HCT116 (cell line): ENCODE data around the gene PIEZO2. TPM values are rescaled to one million over a fixed set of nuclear protein-coding genes. Genes with fewer than 3 reads are reported as not detected.

Experiments
- ATAC-seq: fragments of 200-7000 bp; cut with Tn5 transposase; 2 replicates; pipeline ENCODE4 v1.9.1; 2020; ENCODE audit warnings: mild to moderate bottlenecking, moderate library complexity
- BruUV-seq: library from RNA; stranded (reverse); fragments of 400-500 nt; replicated peaks from 2 replicates; lab custom pipeline; 2021; lab: Mats Ljungman, UMichigan
- CTCF ChIA-PET: fragments of 300-600 bp; sonication (Branson Sonifier 250); formaldehyde crosslinking; loops from one replicate; lab custom pipeline; 2021; ENCODE audit warnings: antibody characterized with exemption; lab: Charles Lee
- POLR2A ChIA-PET: fragments of 300-600, 350-600 bp; sonication (Branson Sonifier 250); formaldehyde crosslinking; loops from one replicate; lab custom pipeline; 2021; ENCODE audit warnings: antibody characterized with exemption; lab: Charles Lee
- RAD21 ChIA-PET, 2 experiments: fragments of 300-600 bp; sonication (Branson Sonifier 250); formaldehyde crosslinking; loops; one replicate each; lab custom pipeline; 2023; ENCODE audit warnings: low total read pairs in 2 of 2; ENCODE audit not compliant: uncharacterized antibody in 2 of 2, unreplicated experiment in 2 of 2, low non-redundant PET in 1 of 2; lab: Charles Lee
- DNase-seq: peaks from one replicate; pipeline ENCODE4 v3.0.0-alpha.2; 2010; ENCODE audit warnings: low read depth, low spot score
- H2AFZ ChIP-seq: fragments of 200-600 bp; shearing (Covaris generic), sonication (generic); 2 replicates; pipeline ENCODE4 v1.6.1; 2017; ENCODE audit warnings: low read depth, mixed run types, mixed read lengths, antibody characterized with exemption, low read length; ENCODE audit not compliant: poor library complexity, severe bottlenecking
- H3K27ac ChIP-seq: 2 replicates; pipeline ENCODE4 v1.5.1; 2012; ENCODE audit warnings: low read depth, low read length
- H3K27me3 ChIP-seq: fragments of 200-600 bp; sonication (generic); 2 replicates; pipeline ENCODE4 v1.6.1; 2016; ENCODE audit warnings: mixed run types, low read length, mixed read lengths; ENCODE audit not compliant: insufficient read depth
- H3K36me3 ChIP-seq, 2 experiments: fragments of 200-500 bp in 1 of 2; fragments of 200-600 bp in 1 of 2; sonication (Bioruptor generic) in 1 of 2; sonication (generic) in 1 of 2; 2 replicates each; pipeline versions ENCODE4 v1.5.1 to v1.6.1; 2014 to 2016; ENCODE audit warnings: low read length in 2 of 2, inconsistent platforms in 1 of 2, mixed read lengths in 1 of 2, mixed run types in 1 of 2; ENCODE audit not compliant: insufficient read depth in 2 of 2, control insufficient read depth in 1 of 2
- H3K4me1 ChIP-seq, 2 experiments: fragments of 200-600 bp in 1 of 2; sonication (generic) in 1 of 2; 2 replicates each; pipeline versions ENCODE4 v1.5.1 to v1.6.1; 2012 to 2017; ENCODE audit warnings: low read length in 2 of 2, inconsistent platforms in 1 of 2, mild to moderate bottlenecking in 1 of 2, mixed read lengths in 1 of 2, mixed run types in 1 of 2, moderate library complexity in 1 of 2; ENCODE audit not compliant: insufficient read depth in 2 of 2, control insufficient read depth in 1 of 2
- H3K4me2 ChIP-seq: fragments of 200-600 bp; sonication (generic); 2 replicates; pipeline ENCODE4 v1.6.1; 2017; ENCODE audit warnings: mixed run types, low read length, mixed read lengths
- H3K4me3 ChIP-seq, 2 experiments: fragments of 200-600 bp in 1 of 2; sonication (generic) in 1 of 2; replicated peaks in 1 of 2; 2 replicates each; pipeline ENCODE4 v1.5.1; 2011 to 2016; ENCODE audit warnings: low read length in 2 of 2, control low read depth in 1 of 2, low read depth in 1 of 2, mild to moderate bottlenecking in 1 of 2, mixed read lengths in 1 of 2, mixed run types in 1 of 2
- H3K79me2 ChIP-seq: fragments of 200-600 bp; sonication (generic); 2 replicates; pipeline ENCODE4 v1.6.1; 2017; ENCODE audit warnings: mild to moderate bottlenecking, mixed run types, low read length, moderate library complexity, mixed read lengths; ENCODE audit not compliant: insufficient read depth
- H3K9ac ChIP-seq: fragments of 200-600 bp; sonication (generic); 2 replicates; pipeline ENCODE4 v1.6.1; 2016; ENCODE audit warnings: low read length, mixed read lengths
- H3K9me2 ChIP-seq: fragments of 200-600 bp; sonication (generic), shearing (Covaris generic); 2 replicates; pipeline ENCODE4 v1.6.1; 2017; ENCODE audit warnings: mixed run types, mild to moderate bottlenecking, moderate library complexity; ENCODE audit not compliant: insufficient read depth
- H3K9me3 ChIP-seq, 2 experiments: fragments of 200-500 bp in 1 of 2; fragments of 200-600 bp in 1 of 2; sonication (Bioruptor generic) in 1 of 2; sonication (generic) in 1 of 2; 2 replicates each; pipeline ENCODE4 v1.6.1; 2014 to 2017; ENCODE audit warnings: low read length in 2 of 2, mixed read lengths in 2 of 2, inconsistent platforms in 1 of 2, low read depth in 1 of 2, mild to moderate bottlenecking in 1 of 2, mixed run types in 1 of 2, moderate library complexity in 1 of 2; ENCODE audit not compliant: control insufficient read depth in 1 of 2, insufficient read depth in 1 of 2
- H4K20me1 ChIP-seq: fragments of 200-600 bp; sonication (generic), shearing (Covaris generic); 2 replicates; pipeline ENCODE4 v1.6.1; 2017; ENCODE audit warnings: mixed run types, mild to moderate bottlenecking, moderate library complexity; ENCODE audit not compliant: insufficient read depth
- ATF3 ChIP-seq: IDR thresholded peaks from 2 replicates; pipeline ENCODE4 v1.6.1; 2012
- CBX3 ChIP-seq: IDR thresholded peaks from 2 replicates; pipeline ENCODE4 v1.6.1; 2012; ENCODE audit warnings: low read depth
- CEBPB ChIP-seq: IDR thresholded peaks from 2 replicates; pipeline ENCODE4 v1.6.1; 2012; ENCODE audit warnings: low read depth
- JUND ChIP-seq: IDR thresholded peaks from 2 replicates; pipeline ENCODE4 v1.6.1; 2012
- MAX ChIP-seq: IDR thresholded peaks from 2 replicates; pipeline ENCODE4 v1.6.1; 2012
- RAD21 ChIP-seq: IDR thresholded peaks from 2 replicates; pipeline ENCODE4 v1.6.1; 2012; ENCODE audit warnings: low read depth, mild to moderate bottlenecking
- REST ChIP-seq: IDR thresholded peaks from 2 replicates; pipeline ENCODE4 v1.6.1; 2012; ENCODE audit warnings: low read depth
- TCF7L2 ChIP-seq: IDR thresholded peaks from 2 replicates; pipeline ENCODE4 v1.7.0; 2011; ENCODE audit warnings: borderline replicate concordance, inconsistent platforms; ENCODE audit not compliant: insufficient read depth, insufficient read length; ENCODE audit errors: extremely low read depth
- YY1 ChIP-seq: IDR thresholded peaks from 2 replicates; pipeline ENCODE4 v1.6.1; 2011; ENCODE audit warnings: low read length, low read depth, moderate library complexity, mild to moderate bottlenecking; ENCODE audit not compliant: insufficient replicate concordance; ENCODE audit errors: extremely low read depth
- ZFX ChIP-seq: fragments of 450-650 bp; IDR thresholded peaks from 2 replicates; pipeline ENCODE4 v1.6.1; 2017
- ZNF274 ChIP-seq: fragments of 200-500 bp; sonication (Bioruptor generic); IDR thresholded peaks from 2 replicates; pipeline ENCODE4 v1.6.1; 2014; ENCODE audit warnings: mild to moderate bottlenecking, low read depth, low read length, inconsistent platforms
- intact Hi-C: fragments of 100-400 bp; cut with micrococcal nuclease; formaldehyde crosslinking; loops from 2 replicates; pipeline ENCODE4 v1.10.0; 2022
- total RNA-seq: library from RNA; stranded (reverse); gene quantifications from one replicate; pipeline ENCODE4 v1.2.1, GENCODE V29; 2021; ENCODE audit not compliant: unreplicated experiment
- TF ChIP-seq, protein P1 (sequence below): IDR thresholded peaks from 2 replicates; pipeline ENCODE4 v1.6.1; 2011; ENCODE audit warnings: mild to moderate bottlenecking, low read length, moderate library complexity; ENCODE audit not compliant: insufficient replicate concordance; ENCODE audit errors: extremely low read depth

The PIEZO2 gene
- total RNA-seq, 1 experiment from 2014 or later, result 0.34 TPM

GRCh38 chr18:10916865-10917264 is 232.5 kb downstream of the PIEZO2 start:
- CTCF ChIA-PET, result no interaction called here
- Histone ChIP-seq H3K79me2 (no peaks in the 10 kb centered on the region), H3K9ac (no peak overlapping the region), H3K4me3 (no peak overlapping the region), H3K27ac (no peak overlapping the region), H2AFZ (no peak overlapping the region), H3K9me2 (no peaks in the 10 kb centered on the region), H3K4me1 (no peaks in the 10 kb centered on the region)
- POLR2A ChIA-PET, result no interaction called here
- no peak for DNase-seq
- intact Hi-C loops, result no loop called here
- TF ChIP-seq CEBPB (no peak), ZFX (no peak), RAD21 (no peak), REST (no peak), CBX3 (no peak)
- TF ChIP-seq, all 23 proteins: peak for 0
- no peaks in the 10 kb centered on the region for H3K9me3 ChIP-seq
- RAD21 ChIA-PET, result no interaction called here
- H3K36me3 ChIP-seq, result no peaks in the 10 kb centered on the region
- no peaks in the 10 kb centered on the region for H3K27me3 ChIP-seq
- ATAC-seq, result no peak
- no peak overlapping the region for H3K4me2 ChIP-seq
- H4K20me1 ChIP-seq, result no peaks in the 10 kb centered on the region
- BruUV-seq, result no TSS peak

- Histone ChIP-seq H3K27me3 (no peaks in the 10 kb centered on the region), H3K9ac (no peak overlapping the region), H3K9me3 (no peaks in the 10 kb centered on the region), H3K4me2 (no peak overlapping the region), H3K4me3 (no peak overlapping the region), H3K36me3 (no peaks in the 10 kb centered on the region), H3K79me2 (no peaks in the 10 kb centered on the region), H3K27ac (no peak overlapping the region), H4K20me1 (no peaks in the 10 kb centered on the region), H3K4me1 (no peaks in the 10 kb centered on the region), H3K9me2 (no peaks in the 10 kb centered on the region), H2AFZ (no peak overlapping the region)
- ATAC-seq, result no peak
- CTCF ChIA-PET, result no interaction called here
- TF ChIP-seq JUND, result no peak
- no peak for TF ChIP-seq MAX
- TF ChIP-seq YY1, result no peak
- no peak for TF ChIP-seq ZNF274
- no peak for TF ChIP-seq ATF3
- no peak for TF ChIP-seq CBX3
- TF ChIP-seq, protein P1, sequence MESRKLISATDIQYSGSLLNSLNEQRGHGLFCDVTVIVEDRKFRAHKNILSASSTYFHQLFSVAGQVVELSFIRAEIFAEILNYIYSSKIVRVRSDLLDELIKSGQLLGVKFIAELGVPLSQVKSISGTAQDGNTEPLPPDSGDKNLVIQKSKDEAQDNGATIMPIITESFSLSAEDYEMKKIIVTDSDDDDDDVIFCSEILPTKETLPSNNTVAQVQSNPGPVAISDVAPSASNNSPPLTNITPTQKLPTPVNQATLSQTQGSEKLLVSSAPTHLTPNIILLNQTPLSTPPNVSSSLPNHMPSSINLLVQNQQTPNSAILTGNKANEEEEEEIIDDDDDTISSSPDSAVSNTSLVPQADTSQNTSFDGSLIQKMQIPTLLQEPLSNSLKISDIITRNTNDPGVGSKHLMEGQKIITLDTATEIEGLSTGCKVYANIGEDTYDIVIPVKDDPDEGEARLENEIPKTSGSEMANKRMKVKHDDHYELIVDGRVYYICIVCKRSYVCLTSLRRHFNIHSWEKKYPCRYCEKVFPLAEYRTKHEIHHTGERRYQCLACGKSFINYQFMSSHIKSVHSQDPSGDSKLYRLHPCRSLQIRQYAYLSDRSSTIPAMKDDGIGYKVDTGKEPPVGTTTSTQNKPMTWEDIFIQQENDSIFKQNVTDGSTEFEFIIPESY, result no peak
- TF ChIP-seq TCF7L2, result no peak
- no peak for TF ChIP-seq ZFX
- TF ChIP-seq CEBPB, result no peak
- POLR2A ChIA-PET, result no interaction called here
- no TSS peak for BruUV-seq
- intact Hi-C loops, result no loop called here
- RAD21 ChIA-PET, result no interaction called here
- DNase-seq, result no peak
These were observed 233.0 kb downstream of the PIEZO2 start for GRCh38 chr18:10916387-10916786.
